ENCODE results near the gene COIL. TPM values are rescaled to one million over a fixed set of nuclear protein-coding genes. Genes with fewer than 3 reads are reported as not detected.

The COIL gene
- total and polyA plus RNA-seq, 2 donors (not counting 3 experiments of a cell fraction or from before 2014, with no cell fraction given): 4.2 to 20.6 TPM

GRCh38 chr17:56992364-56992763 is 31.5 kb upstream of the COIL start:
- Histone ChIP-seq H3K27me3 (ENCODE audit: control insufficient read depth in 2 of 2, insufficient read depth in 2 of 2, low read length in 2 of 2) (no peaks in the 10 kb centered on the region), H3K36me3 (ENCODE audit: control insufficient read depth in 2 of 2, extremely low read depth in 1 of 2, insufficient read depth in 2 of 2, low read length in 2 of 2) (peaks cover 0 to 5% of the 10 kb centered on the region in 2 experiments), H3K4me1 (ENCODE audit: control insufficient read depth, extremely low read depth, insufficient read depth, low read length) (no peaks in the 10 kb centered on the region), H3K27ac (ENCODE audit: insufficient read depth, low read depth, low read length) (no peak overlapping the region), H3K9ac (replicated peaks; ENCODE audit: extremely low read depth, insufficient read depth, low read length) (no peak overlapping the region), H3K4me2 (ENCODE audit: insufficient read depth, low read length) (no peak overlapping the region), H3K9me1 (replicated peaks; ENCODE audit: control insufficient read depth, extremely low read depth, insufficient read depth, low read length) (no peaks in the 10 kb centered on the region), H3K9me3 (replicated peaks; ENCODE audit: control insufficient read depth, insufficient read depth, low read length) (no peaks in the 10 kb centered on the region), H4K20me1 (replicated peaks; ENCODE audit: control insufficient read depth, extremely low read depth, insufficient read depth, low read length) (no peaks in the 10 kb centered on the region), H3K4me3 (replicated peaks in 1 of 3; ENCODE audit: insufficient read depth in 1 of 3, low read depth in 1 of 3, low read length in 3 of 3) (no peak overlapping the region), H3K79me2 (ENCODE audit: control insufficient read depth, insufficient read depth, low read length) (no peaks in the 10 kb centered on the region), H2AFZ (ENCODE audit: low read depth, low read length) (no peak overlapping the region)
- no peak for DNase-seq (ENCODE audit: low read depth, low spot score)
- no peak for FAIRE-seq
- intact Hi-C loops (cut with micrococcal nuclease): no loop called here
- BruUV-seq (replicated peaks): no TSS peak
- dilution Hi-C loops (cut with MboI; ENCODE audit: extremely low pct_ligation_motif_present, low sequenced_read_pairs): no loop called here
- ChIA-PET POLR2A (no interaction called here), CTCF (no interaction called here)
- no peak for TF ChIP-seq JUN (IDR thresholded peaks at IDR 0.05; ENCODE audit: borderline replicate concordance, insufficient read depth, insufficient read length, low read depth)
- TF ChIP-seq POLR2AphosphoS5 (IDR thresholded peaks at IDR 0.05; ENCODE audit: insufficient read depth, low read depth, low read length): no peak
- TF ChIP-seq MYC (IDR thresholded peaks at IDR 0.05; ENCODE audit: low read depth, low read length): no peak
- TF ChIP-seq GATA2 (IDR thresholded peaks at IDR 0.05; ENCODE audit: insufficient read depth, insufficient read length, low read depth, low read length): no peak
- TF ChIP-seq POLR2A (IDR thresholded peaks at IDR 0.05; ENCODE audit: low read depth, low read length): no peak
- no peak for TF ChIP-seq MAX (IDR thresholded peaks at IDR 0.05; ENCODE audit: insufficient read depth, insufficient read length)
- TF ChIP-seq CTCF (IDR thresholded peaks at IDR 0.05; ENCODE audit: extremely low read depth in 1 of 2, insufficient read depth in 1 of 2, low read depth in 1 of 2, low read length in 2 of 2): no peak
- TF ChIP-seq FOS (IDR thresholded peaks at IDR 0.05; ENCODE audit: borderline replicate concordance, insufficient read depth, low read length): no peak
- TF ChIP-seq EZH2 (IDR thresholded peaks at IDR 0.05; ENCODE audit: borderline replicate concordance, low read depth, low read length, severe bottlenecking): no peak
